HepG2 (cell line): ENCODE results near the gene ZNF443. TPM values are rescaled to one million over a fixed set of nuclear protein-coding genes. Genes with fewer than 3 reads are reported as not detected.

Experiments
- CHCHD3 ChIP-seq: sonication (generic); formaldehyde crosslinking; IDR thresholded peaks from 2 replicates; pipeline ENCODE4 v1.8.0; 2022; ENCODE audit warnings: mild to moderate bottlenecking, missing genetic modification reagents, moderate library complexity
- CHD2 ChIP-seq: IDR thresholded peaks from 2 replicates; pipeline ENCODE4 v1.6.1; 2011; ENCODE audit warnings: low read depth, low read length, improper control_type of control experiment
- FLYWCH1 ChIP-seq: sonication (generic); formaldehyde crosslinking; IDR thresholded peaks from 2 replicates; pipeline ENCODE4 v1.8.1; 2023; ENCODE audit warnings: mild to moderate bottlenecking, missing genetic modification reagents
- FOXJ3 ChIP-seq: sonication (generic); formaldehyde crosslinking; IDR thresholded peaks from 2 replicates; pipeline ENCODE4 v1.4.0; 2020; ENCODE audit warnings: missing genetic modification reagents, mild to moderate bottlenecking, borderline replicate concordance
- HINFP ChIP-seq: sonication (generic); formaldehyde crosslinking; IDR thresholded peaks from 2 replicates; pipeline ENCODE4 v1.4.0; 2020; ENCODE audit warnings: low read depth, mild to moderate bottlenecking, missing genetic modification reagents
- HNF1A ChIP-seq, 2 experiments: sonication (generic) in 1 of 2; formaldehyde crosslinking in 1 of 2; IDR thresholded peaks; 2 replicates each; pipeline versions ENCODE4 v1.4.0 to v1.6.1; 2016 to 2020; ENCODE audit warnings: borderline replicate concordance in 1 of 2, low read depth in 1 of 2, mild to moderate bottlenecking in 1 of 2, missing genetic modification reagents in 1 of 2
- ISX ChIP-seq: sonication (generic); formaldehyde crosslinking; conservative IDR thresholded peaks from 2 replicates; pipeline ENCODE4 v1.5.0; 2020; ENCODE audit warnings: missing genetic modification reagents
- LRRFIP1 ChIP-seq: sonication (generic); formaldehyde crosslinking; conservative IDR thresholded peaks from 2 replicates; pipeline ENCODE4 v1.4.0; 2020; ENCODE audit warnings: missing genetic modification reagents
- MAFG ChIP-seq: sonication (generic); formaldehyde crosslinking; IDR thresholded peaks from 2 replicates; pipeline ENCODE4 v1.5.1; 2020; ENCODE audit warnings: mild to moderate bottlenecking, missing genetic modification reagents
- SRF ChIP-seq: IDR thresholded peaks from 2 replicates; pipeline ENCODE4 v1.6.1; 2011; ENCODE audit warnings: mild to moderate bottlenecking, low read depth, low read length, moderate library complexity
- ZBED4 ChIP-seq: sonication (generic); formaldehyde crosslinking; IDR thresholded peaks from 2 replicates; pipeline ENCODE4 v1.4.0; 2020; ENCODE audit warnings: missing genetic modification reagents, borderline replicate concordance
- ZBTB20 ChIP-seq: sonication (generic); formaldehyde crosslinking; IDR thresholded peaks from 2 replicates; pipeline ENCODE4 v1.8.1; 2023; ENCODE audit warnings: missing genetic modification reagents, low read depth, mild to moderate bottlenecking, borderline replicate concordance
- ZBTB3 ChIP-seq: sonication (generic); formaldehyde crosslinking; IDR thresholded peaks from 2 replicates; pipeline ENCODE4 v1.4.0; 2020; ENCODE audit warnings: low read depth, mild to moderate bottlenecking, moderate library complexity, missing genetic modification reagents, borderline replicate concordance
- ZNF350 ChIP-seq: sonication (generic); formaldehyde crosslinking; IDR thresholded peaks from 2 replicates; pipeline ENCODE4 v1.4.0; 2020; ENCODE audit warnings: mild to moderate bottlenecking, low read depth, missing genetic modification reagents, borderline replicate concordance
- ZNF652 ChIP-seq: IDR thresholded peaks from 2 replicates; pipeline ENCODE4 v1.6.1; 2016; ENCODE audit warnings: low read depth, borderline replicate concordance
- ZNF761 ChIP-seq: sonication (generic); formaldehyde crosslinking; conservative IDR thresholded peaks from 2 replicates; pipeline ENCODE4 v1.4.0; 2020; ENCODE audit warnings: mild to moderate bottlenecking, missing genetic modification reagents
- polyA plus RNA-seq, 8 experiments: library from polyadenylated mRNA; depleted of rRNA in 3 of 8; stranded (reverse) in 7 of 8; unstranded in 1 of 8; fragments of >200 nt; fragmentation: Illumina TruSeq in 4 of 8; extraction: Trizol in 4 of 8; gene quantifications; 2 replicates each; pipeline versions ENCODE4 v1.2.1 to v1.2.3, GENCODE V29; 2011 to 2016; ENCODE audit warnings: low read depth in 4 of 8, missing spikeins in 1 of 8, mixed read lengths in 1 of 8; ENCODE audit not compliant: insufficient read depth in 1 of 8
- total RNA-seq, 5 experiments: library from RNA; depleted of rRNA; stranded (reverse); fragments of >200 nt; fragmentation: Illumina TruSeq; extraction: Trizol; gene quantifications; 2 replicates each; pipeline ENCODE4 v1.2.3, GENCODE V29; 2016; ENCODE audit warnings: low read depth in 1 of 5

The ZNF443 gene
- total and polyA plus RNA-seq, 2 of the 13 experiments (the other 11 are each of a cell fraction or from before 2014, with no cell fraction given): 3.6 to 19.0 TPM

- TF ChIP-seq ZBTB20 (CRISPR knock-in tag): peak; percentile 81; the same call in 1 of the 2 replicates
- TF ChIP-seq CHD2: no peak
- peak; percentile 70; the same call in 1 of the 2 replicates for TF ChIP-seq ZBTB3 (CRISPR knock-in tag)
- TF ChIP-seq SRF: no peak
- TF ChIP-seq ISX: no peak
- no peak for TF ChIP-seq HINFP (CRISPR knock-in tag)
- TF ChIP-seq FOXJ3 (CRISPR knock-in tag): no peak
- TF ChIP-seq FLYWCH1 (CRISPR knock-in tag): no peak
- no peak for TF ChIP-seq HNF1A (IDR thresholded peaks at IDR 0.05; ENCODE audit: low read depth)
- peak; percentile 50; the same call in 1 of the 2 replicates for TF ChIP-seq HNF1A (CRISPR knock-in tag; IDR thresholded peaks at IDR 0.05; ENCODE audit: borderline replicate concordance)
- TF ChIP-seq ZNF350: peak; percentile 83
- TF ChIP-seq CHCHD3 (CRISPR knock-in tag): no peak
- TF ChIP-seq ZBED4 (CRISPR knock-in tag): 0 out of 2 replicates have a peak, but pooled peaks have one; percentile 15
- TF ChIP-seq MAFG (CRISPR knock-in tag): no peak
- no peak for TF ChIP-seq LRRFIP1 (CRISPR knock-in tag)
- TF ChIP-seq ZNF652: no peak
- peak; percentile 91 for TF ChIP-seq ZNF761
Measured at GRCh38 chr19:12484371-12485051, 43.7 kb upstream of the ZNF443 start, which contains the start of gene ZNF709 (continued).
